PC-9 (cell line): ENCODE data around the gene ALK. TPM values are rescaled to one million over a fixed set of nuclear protein-coding genes. Genes with fewer than 3 reads are reported as not detected.

Source experiments
- BruUV-seq: library from RNA; stranded (reverse); fragments of 400-500 nt; replicated peaks from 2 replicates; lab custom pipeline; 2021; lab: Mats Ljungman, UMichigan
- CTCF ChIA-PET: fragments of 300-600 bp; sonication (Branson Sonifier 250); formaldehyde crosslinking; loops from one replicate; lab custom pipeline; 2022; ENCODE audit warnings: antibody characterized with exemption; lab: Charles Lee
- POLR2A ChIA-PET: fragments of 300-600 bp; sonication (Branson Sonifier 250); formaldehyde crosslinking; loops from one replicate; lab custom pipeline; 2022; ENCODE audit warnings: antibody characterized with exemption; ENCODE audit not compliant: unreplicated experiment; lab: Charles Lee
- DNase-seq, 2 experiments: peaks; one replicate each; pipeline versions ENCODE4 v3.0.0 to v3.0.0-alpha.2; 2015 to 2022; ENCODE audit warnings: mixed read lengths in 1 of 2
- H2AFZ ChIP-seq: fragments of 200-600 bp; sonication (generic); 2 replicates; pipeline ENCODE4 v1.8.1; 2017; ENCODE audit warnings: antibody characterized with exemption
- H3F3A ChIP-seq: fragments of 200-600 bp; sonication (generic); 2 replicates; pipeline ENCODE4 v1.8.1; 2017; ENCODE audit warnings: antibody characterized with exemption, mild to moderate bottlenecking, low read depth; ENCODE audit not compliant: insufficient read depth
- H3K27ac ChIP-seq: fragments of 200-600 bp; sonication (generic); 2 replicates; pipeline ENCODE4 v1.6.1; 2016; ENCODE audit warnings: mixed run types
- H3K27me3 ChIP-seq: fragments of 200-600 bp; sonication (generic); 2 replicates; pipeline ENCODE4 v1.6.1; 2016; ENCODE audit warnings: low read depth, mixed run types; ENCODE audit not compliant: insufficient read depth
- H3K36me3 ChIP-seq: fragments of 200-600 bp; sonication (generic); 2 replicates; pipeline ENCODE4 v1.6.1; 2016; ENCODE audit warnings: low read depth, mixed run types
- H3K4me1 ChIP-seq: fragments of 200-600 bp; sonication (generic); replicated peaks from 2 replicates; pipeline ENCODE4 v1.6.1; 2016; ENCODE audit warnings: mixed run types; ENCODE audit not compliant: insufficient read depth
- H3K4me2 ChIP-seq: fragments of 200-600 bp; sonication (generic); 2 replicates; pipeline ENCODE4 v1.6.1; 2017; ENCODE audit warnings: mixed run types
- H3K4me3 ChIP-seq: fragments of 200-600 bp; sonication (generic); 2 replicates; pipeline ENCODE4 v1.6.1; 2016; ENCODE audit warnings: mixed run types
- H3K79me2 ChIP-seq: fragments of 200-600 bp; sonication (generic); 2 replicates; pipeline ENCODE4 v1.6.1; 2017; ENCODE audit warnings: low read depth, mixed run types
- H3K9me2 ChIP-seq: fragments of 200-600 bp; sonication (generic); 2 replicates; pipeline ENCODE4 v1.8.1; 2017; ENCODE audit warnings: mild to moderate bottlenecking; ENCODE audit not compliant: insufficient read depth
- H3K9me3 ChIP-seq: fragments of 200-600 bp; sonication (generic); 2 replicates; pipeline ENCODE4 v1.8.1; 2016; ENCODE audit warnings: low read depth; ENCODE audit not compliant: insufficient read depth
- H4K20me1 ChIP-seq: fragments of 200-600 bp; sonication (generic); 2 replicates; pipeline ENCODE4 v1.8.1; 2017; ENCODE audit not compliant: insufficient read depth
- CTCF ChIP-seq: fragments of 200-600 bp; sonication (generic); conservative IDR thresholded peaks from 2 replicates; pipeline ENCODE4 v1.6.1; 2017; ENCODE audit warnings: mixed run types, antibody characterized with exemption, mild to moderate bottlenecking, moderate library complexity
- EZH2 ChIP-seq: fragments of 200-600 bp; sonication (generic); IDR thresholded peaks from 2 replicates; pipeline ENCODE4 v1.8.0; 2017; ENCODE audit warnings: antibody characterized with exemption, low read depth
- intact Hi-C: fragments of 100-400 bp; cut with micrococcal nuclease; formaldehyde crosslinking; loops from one replicate; pipeline ENCODE4 v1.10.0; 2022; ENCODE audit not compliant: unreplicated experiment
- total RNA-seq: library from RNA; stranded (reverse); gene quantifications from 2 replicates; pipeline ENCODE4 v1.2.3, GENCODE V29; 2021

ALK gene
- total RNA-seq, 1 experiment from 2014 or later = not detected

GRCh38 chr2:29405266-29405665 is 516.1 kb downstream of the ALK start:
- Histone ChIP-seq H3K4me2 (no peak overlapping the region), H3K27me3 (peaks cover 98% of the 10 kb centered on the region), H3K4me3 (no peak overlapping the region), H3K36me3 (no peaks in the 10 kb centered on the region), H3K79me2 (no peaks in the 10 kb centered on the region), H4K20me1 (no peaks in the 10 kb centered on the region), H3K4me1 (no peaks in the 10 kb centered on the region), H2AFZ (no peak overlapping the region), H3K9me3 (no peaks in the 10 kb centered on the region), H3K27ac (no peak overlapping the region), H3K9me2 (no peaks in the 10 kb centered on the region), H3F3A (no peaks in the 10 kb centered on the region)
- ChIA-PET POLR2A (interaction anchor here (0.7 kb wide), 1 partner anchor 42 kb away, joined by 6 read pairs; no protein-coding TSS in a partner anchor), CTCF (no interaction called here)
- TF ChIP-seq CTCF = no peak
- no peak for TF ChIP-seq EZH2
- no peak for DNase-seq
- no TSS peak for BruUV-seq
- intact Hi-C loops = no loop called here

- Histone ChIP-seq H3K4me3 (no peak overlapping the region), H2AFZ (no peak overlapping the region), H3K27me3 (peaks cover 96% of the 10 kb centered on the region), H3K4me2 (no peak overlapping the region), H3F3A (no peaks in the 10 kb centered on the region), H3K27ac (no peak overlapping the region), H3K9me3 (no peaks in the 10 kb centered on the region), H4K20me1 (no peaks in the 10 kb centered on the region), H3K4me1 (no peaks in the 10 kb centered on the region), H3K36me3 (no peaks in the 10 kb centered on the region), H3K9me2 (no peaks in the 10 kb centered on the region), H3K79me2 (no peaks in the 10 kb centered on the region)
- ChIA-PET CTCF (no interaction called here), POLR2A (no interaction called here)
- BruUV-seq = no TSS peak
- TF ChIP-seq CTCF (no peak), EZH2 (no peak)
- intact Hi-C loops = no loop called here
- no peak for DNase-seq
Observed at GRCh38 chr2:29401994-29402393, 519.4 kb downstream of the ALK start.

- no peaks in the 10 kb centered on the region for H3K9me3 ChIP-seq
- no peak overlapping the region for H3K27ac ChIP-seq
- ChIA-PET CTCF (no interaction called here), POLR2A (no interaction called here)
- no TSS peak for BruUV-seq
- H3K4me3 ChIP-seq = no peak overlapping the region
- H3K27me3 ChIP-seq = peaks cover 91% of the 10 kb centered on the region
- H3K4me1 ChIP-seq = no peaks in the 10 kb centered on the region
- no peaks in the 10 kb centered on the region for H3F3A ChIP-seq
- no peak for DNase-seq
- no peak overlapping the region for H3K4me2 ChIP-seq
- no peaks in the 10 kb centered on the region for H4K20me1 ChIP-seq
- no peaks in the 10 kb centered on the region for H3K79me2 ChIP-seq
- no peaks in the 10 kb centered on the region for H3K36me3 ChIP-seq
- intact Hi-C loops = no loop called here
- H2AFZ ChIP-seq = no peak overlapping the region
- TF ChIP-seq CTCF (no peak), EZH2 (no peak)
- H3K9me2 ChIP-seq = no peaks in the 10 kb centered on the region
Observed at GRCh38 chr2:29400930-29401653, 520.3 kb downstream of the ALK start.
